HepG2 (cell line): Measurements from ENCODE around the gene MAOB. TPM values are rescaled to one million over a fixed set of nuclear protein-coding genes. Genes with fewer than 3 reads are reported as not detected.

Source experiments
- ATAC-seq: fragments of 200-7000 bp; cut with Tn5 transposase; 3 replicates; pipeline ENCODE4 v1.9.1; 2020; ENCODE audit warnings: mild to moderate bottlenecking, moderate library complexity
- BruUV-seq: library from RNA; stranded (reverse); fragments of 400-500 nt; replicated peaks from 2 replicates; lab custom pipeline; 2021; lab: Mats Ljungman, UMichigan
- CTCF ChIA-PET: fragments of 300-600 bp; formaldehyde crosslinking; extraction: SDS; loops from one replicate; lab custom pipeline; 2021; ENCODE audit warnings: low total read pairs, inconsistent platforms, low intra/inter-chr PET ratio; lab: Yijun Ruan, JAX
- POLR2A ChIA-PET: fragments of 350-600 bp; sonication (Branson Sonifier 250); formaldehyde crosslinking; loops from one replicate; lab custom pipeline; 2020; ENCODE audit warnings: antibody characterized with exemption, inconsistent platforms; lab: Yijun Ruan, JAX
- DNase-seq: peaks from one replicate; pipeline ENCODE4 v3.0.0-alpha.2; 2015; ENCODE audit warnings: low spot score
- FAIRE-seq: peaks from 3 replicates; lab custom pipeline; 2011; peaks lifted over from hg19 to GRCh38; lab: Jason Lieb, UNC
- H2AFZ ChIP-seq: one replicate; pipeline ENCODE4 v1.6.1; 2011; ENCODE audit warnings: low read length, inconsistent platforms
- H3K27ac ChIP-seq: fragments of 300-600 bp; 3 replicates; pipeline ENCODE4 v1.8.0; 2011; ENCODE audit warnings: mixed run types, mild to moderate bottlenecking, mixed read lengths, low read length, inconsistent platforms; ENCODE audit not compliant: insufficient read depth; ENCODE audit errors: extremely low read length
- H3K27me3 ChIP-seq, 2 experiments: fragments of 200-600 bp in 1 of 2; 2 replicates in 1 of 2; 3 replicates in 1 of 2; pipeline versions ENCODE4 v1.6.0 to v1.8.0; 2011; ENCODE audit warnings: low read length in 2 of 2, mild to moderate bottlenecking in 2 of 2, moderate library complexity in 2 of 2, inconsistent platforms in 1 of 2; ENCODE audit not compliant: insufficient read depth in 2 of 2, control insufficient read depth in 1 of 2
- H3K36me3 ChIP-seq, 2 experiments: fragments of 200-600 bp in 1 of 2; replicated peaks in 1 of 2; 2 replicates in 1 of 2; 3 replicates in 1 of 2; pipeline versions ENCODE4 v1.5.1 to v1.8.0; 2011; ENCODE audit warnings: low read length in 2 of 2, inconsistent platforms in 1 of 2; ENCODE audit not compliant: insufficient read depth in 2 of 2, control insufficient read depth in 1 of 2
- H3K4me1 ChIP-seq: 2 replicates; pipeline ENCODE4 v1.5.1; 2012; ENCODE audit warnings: low read length, inconsistent platforms; ENCODE audit not compliant: insufficient read depth
- H3K4me2 ChIP-seq: 2 replicates; pipeline ENCODE4 v1.6.0; 2011; ENCODE audit warnings: low read depth, low read length, inconsistent platforms
- H3K4me3 ChIP-seq, 3 experiments: fragments of 200-600 bp in 1 of 3; sonication (generic), shearing (Covaris generic) in 1 of 3; replicated peaks in 1 of 3; 2 replicates each; pipeline ENCODE4 v1.5.1; 2011 to 2016; ENCODE audit warnings: low read length in 3 of 3, inconsistent platforms in 2 of 3, low read depth in 2 of 3, mild to moderate bottlenecking in 2 of 3, control low read depth in 1 of 3, mixed read lengths in 1 of 3; ENCODE audit not compliant: insufficient read depth in 1 of 3
- H3K79me2 ChIP-seq: one replicate; pipeline ENCODE4 v1.6.1; 2011; ENCODE audit warnings: low read length, inconsistent platforms; ENCODE audit not compliant: insufficient read depth
- H3K9ac ChIP-seq: 2 replicates; pipeline ENCODE4 v1.6.0; 2011; ENCODE audit warnings: mild to moderate bottlenecking, low read depth, low read length, inconsistent platforms; ENCODE audit not compliant: insufficient read depth
- H3K9me3 ChIP-seq: 2 replicates; pipeline ENCODE4 v1.5.1; 2012; ENCODE audit warnings: mild to moderate bottlenecking, low read length
- H4K20me1 ChIP-seq: 2 replicates; pipeline ENCODE4 v1.6.0; 2011; ENCODE audit warnings: inconsistent platforms, mild to moderate bottlenecking, low read length, moderate library complexity; ENCODE audit not compliant: insufficient read depth
- AHR ChIP-seq: IDR thresholded peaks from 2 replicates; pipeline ENCODE4 v1.6.1; 2018; ENCODE audit warnings: missing genetic modification reagents, missing compliant biosample characterization
- ARID2 ChIP-seq: sonication (generic); formaldehyde crosslinking; IDR thresholded peaks from 2 replicates; pipeline ENCODE4 v1.8.1; 2022; ENCODE audit warnings: mild to moderate bottlenecking, missing genetic modification reagents, borderline replicate concordance
- DMAP1 ChIP-seq: IDR thresholded peaks from 2 replicates; pipeline ENCODE4 v1.6.1; 2016
- FOXO1 ChIP-seq: sonication (generic); formaldehyde crosslinking; IDR thresholded peaks from 2 replicates; pipeline ENCODE4 v1.4.0; 2020; ENCODE audit warnings: missing genetic modification reagents
- HHEX ChIP-seq: IDR thresholded peaks from 2 replicates; pipeline ENCODE4 v1.6.1; 2016; ENCODE audit warnings: control low read depth
- SMC3 ChIP-seq: IDR thresholded peaks from 2 replicates; pipeline ENCODE4 v1.6.1; 2011; ENCODE audit warnings: low read length, improper control_type of control experiment
- SRSF4 ChIP-seq: fragments of 200-400 bp; formaldehyde crosslinking; IDR thresholded peaks from one replicate; pipeline ENCODE4 v1.6.1; 2018; ENCODE audit warnings: mild to moderate bottlenecking, low read depth, low read length, moderate library complexity; ENCODE audit not compliant: poor library complexity, severe bottlenecking
- TBL1XR1 ChIP-seq: fragments of 150-350 bp; IDR thresholded peaks from 2 replicates; pipeline ENCODE4 v1.6.1; 2014; ENCODE audit warnings: borderline replicate concordance, low read length; ENCODE audit not compliant: partially characterized antibody
- ZNF143 ChIP-seq: sonication (generic); formaldehyde crosslinking; IDR thresholded peaks from 2 replicates; pipeline ENCODE4 v1.4.0; 2020; ENCODE audit warnings: missing genetic modification reagents
- ZNF709 ChIP-seq: sonication (generic); formaldehyde crosslinking; IDR thresholded peaks from 2 replicates; pipeline ENCODE4 v1.5.0; 2020; ENCODE audit warnings: mild to moderate bottlenecking, missing genetic modification reagents
- ZNF773 ChIP-seq: sonication (generic); formaldehyde crosslinking; IDR thresholded peaks from 2 replicates; pipeline ENCODE4 v1.4.0; 2020; ENCODE audit warnings: missing genetic modification reagents, borderline replicate concordance
- ZSCAN25 ChIP-seq: sonication (generic); formaldehyde crosslinking; IDR thresholded peaks from 2 replicates; pipeline ENCODE4 v1.8.0; 2022; ENCODE audit warnings: mild to moderate bottlenecking, missing genetic modification reagents
- WGBS: methylation state at CpG from one replicate; pipeline ENCODE4 v1.1.6; 2017; ENCODE audit warnings: low lambda C conversion rate; 5-methylcytosine and 5-hydroxymethylcytosine counted together
- in situ Hi-C: cut with HindIII; loops from 2 replicates; pipeline ENCODE4 v1.10.0; 2017; ENCODE audit warnings: low pct_unique_long_range_greater_than_20kb; ENCODE audit not compliant: extremely low pct_ligation_motif_present
- intact Hi-C: fragments of 100-400 bp; cut with micrococcal nuclease; formaldehyde crosslinking; loops from one replicate; pipeline ENCODE4 v1.10.0; 2022; ENCODE audit not compliant: unreplicated experiment
- polyA plus RNA-seq, 8 experiments: library from polyadenylated mRNA; depleted of rRNA in 3 of 8; stranded (reverse) in 7 of 8; unstranded in 1 of 8; fragments of >200 nt; fragmentation: Illumina TruSeq in 4 of 8; extraction: Trizol in 4 of 8; gene quantifications; 2 replicates each; pipeline versions ENCODE4 v1.2.1 to v1.2.3, GENCODE V29; 2011 to 2016; ENCODE audit warnings: low read depth in 4 of 8, missing spikeins in 1 of 8, mixed read lengths in 1 of 8; ENCODE audit not compliant: insufficient read depth in 1 of 8
- total RNA-seq, 5 experiments: library from RNA; depleted of rRNA; stranded (reverse); fragments of >200 nt; fragmentation: Illumina TruSeq; extraction: Trizol; gene quantifications; 2 replicates each; pipeline ENCODE4 v1.2.3, GENCODE V29; 2016; ENCODE audit warnings: low read depth in 1 of 5
- TF ChIP-seq, protein P1 (sequence below): IDR thresholded peaks from 2 replicates; pipeline ENCODE4 v1.6.1; 2016; ENCODE audit warnings: missing compliant biosample characterization, missing genetic modification reagents, borderline replicate concordance
- TF ChIP-seq, protein P2 (sequence below): sonication (generic); formaldehyde crosslinking; IDR thresholded peaks from 2 replicates; pipeline ENCODE4 v1.4.0; 2020; ENCODE audit warnings: mild to moderate bottlenecking, missing genetic modification reagents
- TF ChIP-seq, protein P3 (sequence below): sonication (generic); formaldehyde crosslinking; IDR thresholded peaks from 2 replicates; pipeline ENCODE4 v1.5.0; 2020; ENCODE audit warnings: missing genetic modification reagents
- TF ChIP-seq, protein P4 (sequence below): sonication (generic); formaldehyde crosslinking; IDR thresholded peaks from 2 replicates; pipeline ENCODE4 v1.5.1; 2020; ENCODE audit warnings: mild to moderate bottlenecking, missing genetic modification reagents

Gene MAOB
- total and polyA plus RNA-seq, 2 of the 13 experiments (the other 11 are each of a cell fraction or from before 2014, with no cell fraction given) = 11.0 to 19.0 TPM

DNA sequence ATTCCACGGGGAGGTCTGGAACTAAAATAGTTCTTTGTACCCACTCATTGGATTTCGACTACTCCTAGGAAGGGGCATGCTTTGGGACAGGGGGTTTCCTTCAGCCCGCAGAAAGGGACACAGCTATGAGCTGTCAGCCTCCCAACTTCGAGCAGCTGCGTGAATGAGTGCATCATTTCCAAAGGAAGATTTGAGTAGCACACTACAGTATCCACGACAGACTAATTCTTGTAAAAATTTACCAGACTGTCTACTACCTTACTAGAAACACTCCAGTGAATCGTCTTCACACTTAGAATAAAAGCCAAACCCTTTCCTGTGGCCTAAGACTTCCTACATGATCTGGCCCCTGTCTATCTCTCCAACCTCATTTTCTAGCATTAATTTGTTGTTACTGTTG, 124.2 kb downstream of the MAOB start:
- Histone ChIP-seq H3K9me3 (no peaks in the 10 kb centered on the region), H2AFZ (no peak overlapping the region), H4K20me1 (no peaks in the 10 kb centered on the region), H3K4me2 (no peak overlapping the region), H3K4me3 (no peak overlapping the region), H3K27ac (no peak overlapping the region)
- no peak for FAIRE-seq
- POLR2A ChIA-PET = no interaction called here
- TF ChIP-seq, protein P1, sequence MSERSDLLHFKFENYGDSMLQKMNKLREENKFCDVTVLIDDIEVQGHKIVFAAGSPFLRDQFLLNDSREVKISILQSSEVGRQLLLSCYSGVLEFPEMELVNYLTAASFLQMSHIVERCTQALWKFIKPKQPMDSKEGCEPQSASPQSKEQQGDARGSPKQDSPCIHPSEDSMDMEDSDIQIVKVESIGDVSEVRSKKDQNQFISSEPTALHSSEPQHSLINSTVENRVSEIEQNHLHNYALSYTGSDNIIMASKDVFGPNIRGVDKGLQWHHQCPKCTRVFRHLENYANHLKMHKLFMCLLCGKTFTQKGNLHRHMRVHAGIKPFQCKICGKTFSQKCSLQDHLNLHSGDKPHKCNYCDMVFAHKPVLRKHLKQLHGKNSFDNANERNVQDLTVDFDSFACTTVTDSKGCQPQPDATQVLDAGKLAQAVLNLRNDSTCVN = no peak
- TF ChIP-seq, protein P2, sequence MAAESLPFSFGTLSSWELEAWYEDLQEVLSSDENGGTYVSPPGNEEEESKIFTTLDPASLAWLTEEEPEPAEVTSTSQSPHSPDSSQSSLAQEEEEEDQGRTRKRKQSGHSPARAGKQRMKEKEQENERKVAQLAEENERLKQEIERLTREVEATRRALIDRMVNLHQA (CRISPR knock-in tag) = no peak
- TF ChIP-seq DMAP1 (CRISPR knock-in tag) (no peak), ARID2 (no peak)
- TF ChIP-seq, all 625 proteins: peak for 0
- DNase-seq (no peak), ATAC-seq (no peak)
- CTCF ChIA-PET = no interaction called here
- WGBS = 53% methylated on average over 5 of the region's 7 CpGs
- intact Hi-C loops = no loop called here
- Histone ChIP-seq H3K4me1 (no peaks in the 10 kb centered on the region), H3K36me3 (no peaks in the 10 kb centered on the region), H3K27me3 (no peaks in the 10 kb centered on the region), H3K9ac (no peak overlapping the region), H3K79me2 (no peaks in the 10 kb centered on the region)
- in situ Hi-C loops = loop anchor here (10.0 kb wide), 1 partner anchor 403 kb away; no protein-coding TSS in a partner anchor
- no TSS peak for BruUV-seq

DNA sequence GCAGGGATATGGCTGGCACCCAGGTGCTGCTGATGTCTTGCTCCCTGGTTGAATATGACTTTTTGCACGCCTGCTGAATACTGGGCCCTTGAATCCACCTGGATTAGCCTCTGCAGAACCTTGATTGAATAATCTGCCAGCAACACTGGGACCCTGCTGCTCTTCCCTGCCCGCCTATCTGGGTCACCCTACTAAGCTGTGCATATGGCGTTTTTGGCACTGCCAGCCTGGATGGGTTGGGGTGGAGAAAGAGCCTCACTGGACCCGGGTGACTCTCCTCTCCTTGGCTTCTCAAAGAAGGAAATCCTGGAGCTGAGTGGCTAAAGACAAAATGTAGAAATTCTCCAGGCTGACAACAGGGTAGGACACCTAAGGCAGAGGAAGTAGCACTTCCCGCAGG, 126.2 kb downstream of the MAOB start:
- Histone ChIP-seq H3K4me1 (no peaks in the 10 kb centered on the region), H3K4me3 (no peak overlapping the region), H3K9ac (no peak overlapping the region), H3K27ac (no peak overlapping the region), H3K4me2 (no peak overlapping the region), H3K36me3 (no peaks in the 10 kb centered on the region), H3K27me3 (no peaks in the 10 kb centered on the region), H4K20me1 (no peaks in the 10 kb centered on the region), H3K9me3 (no peaks in the 10 kb centered on the region), H2AFZ (no peak overlapping the region), H3K79me2 (no peaks in the 10 kb centered on the region)
- no TSS peak for BruUV-seq
- ChIA-PET CTCF (no interaction called here), POLR2A (no interaction called here)
- FAIRE-seq (no peak), DNase-seq (no peak), ATAC-seq (no peak)
- WGBS = 33% methylated on average over 2 of the region's 5 CpGs
- intact Hi-C loops (no loop called here), in situ Hi-C loops (loop anchor here (10.0 kb wide), 1 partner anchor 401 kb away; no protein-coding TSS in a partner anchor)
- TF ChIP-seq, protein P3, sequence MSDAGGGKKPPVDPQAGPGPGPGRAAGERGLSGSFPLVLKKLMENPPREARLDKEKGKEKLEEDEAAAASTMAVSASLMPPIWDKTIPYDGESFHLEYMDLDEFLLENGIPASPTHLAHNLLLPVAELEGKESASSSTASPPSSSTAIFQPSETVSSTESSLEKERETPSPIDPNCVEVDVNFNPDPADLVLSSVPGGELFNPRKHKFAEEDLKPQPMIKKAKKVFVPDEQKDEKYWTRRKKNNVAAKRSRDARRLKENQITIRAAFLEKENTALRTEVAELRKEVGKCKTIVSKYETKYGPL (CRISPR knock-in tag) = no peak
- TF ChIP-seq ZNF773 (no peak), ZNF143 (no peak), TBL1XR1 (no peak), SRSF4 (no peak), ZSCAN25 (CRISPR knock-in tag) (no peak), SMC3 (no peak), ZNF709 (no peak), FOXO1 (CRISPR knock-in tag) (no peak), HHEX (CRISPR knock-in tag) (no peak), AHR (no peak)
- TF ChIP-seq, protein P4, sequence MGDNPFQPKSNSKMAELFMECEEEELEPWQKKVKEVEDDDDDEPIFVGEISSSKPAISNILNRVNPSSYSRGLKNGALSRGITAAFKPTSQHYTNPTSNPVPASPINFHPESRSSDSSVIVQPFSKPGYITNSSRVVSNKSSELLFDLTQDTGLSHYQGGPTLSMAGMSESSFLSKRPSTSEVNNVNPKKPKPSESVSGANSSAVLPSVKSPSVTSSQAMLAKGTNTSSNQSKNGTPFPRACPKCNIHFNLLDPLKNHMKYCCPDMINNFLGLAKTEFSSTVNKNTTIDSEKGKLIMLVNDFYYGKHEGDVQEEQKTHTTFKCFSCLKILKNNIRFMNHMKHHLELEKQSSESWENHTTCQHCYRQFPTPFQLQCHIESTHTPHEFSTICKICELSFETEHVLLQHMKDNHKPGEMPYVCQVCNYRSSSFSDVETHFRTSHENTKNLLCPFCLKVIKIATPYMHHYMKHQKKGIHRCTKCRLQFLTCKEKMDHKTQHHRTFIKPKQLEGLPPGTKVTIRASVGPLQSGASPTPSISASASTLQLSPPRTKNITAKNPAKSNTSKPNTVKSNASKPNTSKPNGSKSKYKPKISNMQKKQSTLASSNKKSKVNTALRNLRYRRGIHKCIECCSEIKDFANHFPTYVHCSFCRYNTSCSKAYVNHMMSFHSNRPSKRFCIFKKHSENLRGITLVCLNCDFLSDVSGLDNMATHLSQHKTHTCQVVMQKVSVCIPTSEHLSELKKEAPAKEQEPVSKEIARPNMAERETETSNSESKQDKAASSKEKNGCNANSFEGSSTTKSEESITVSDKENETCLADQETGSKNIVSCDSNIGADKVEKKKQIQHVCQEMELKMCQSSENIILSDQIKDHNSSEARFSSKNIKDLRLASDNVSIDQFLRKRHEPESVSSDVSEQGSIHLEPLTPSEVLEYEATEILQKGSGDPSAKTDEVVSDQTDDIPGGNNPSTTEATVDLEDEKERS (CRISPR knock-in tag) = no peak
